ENCODE results near the gene SCN1B.

GRCh38 chr19:35031072-35031881 lies 1.0 kb downstream of the SCN1B start:
- TF ChIP-seq RAD21 (conservative IDR thresholded peaks at IDR 0.05) (no peak), CTCF (IDR thresholded peaks at IDR 0.05; ENCODE audit: poor library complexity, severe bottlenecking) (no peak), REST (IDR thresholded peaks at IDR 0.05; ENCODE audit: borderline replicate concordance) (no peak), EZH2 (IDR thresholded peaks at IDR 0.05; ENCODE audit: borderline replicate concordance, insufficient read depth, low read length, poor library complexity, severe bottlenecking) (no peak), POLR2AphosphoS5 (IDR thresholded peaks at IDR 0.05) (no peak), EP300 (conservative IDR thresholded peaks at IDR 0.05; ENCODE audit: poor library complexity, severe bottlenecking) (no peak), SMC3 (conservative IDR thresholded peaks at IDR 0.05; ENCODE audit: poor library complexity) (no peak), TAF1 (IDR thresholded peaks at IDR 0.05; ENCODE audit: low read depth) (no peak)

All from neural cell (in vitro differentiated cells).